ENCODE results near the gene OSGEP. TPM values are rescaled to one million over a fixed set of nuclear protein-coding genes. Genes with fewer than 3 reads are reported as not detected.

Gene OSGEP
- total RNA-seq (2014; rRNA removed; shearing (Covaris generic); ENCODE audit: low replicate concordance), result 31.7 and 47.5 TPM in 2 replicates

- Histone ChIP-seq H3K36me3 (peaks cover 32% of the 10 kb centered on the region), H3K27me3 (no peaks in the 10 kb centered on the region)
- peak; percentile 93 for DNase-seq
Measured at GRCh38 chr14:20454516-20455354, at the start of gene OSGEP, which contains the start of gene APEX1. OSGEP (minus strand) TSS chr14:20454812; CDS start chr14:20454683, 129 bp downstream. APEX1 (plus strand) TSS chr14:20455226; CDS start chr14:20455646, 420 bp downstream.

GRCh38 chr14:20503898-20504297 lies 49.3 kb upstream of the OSGEP start:
- H3K9me3 ChIP-seq, result no peaks in the 10 kb centered on the region
- no peak for DNase-seq
- no peaks in the 10 kb centered on the region for H3K27me3 ChIP-seq
- no peaks in the 10 kb centered on the region for H3K36me3 ChIP-seq
- no peak overlapping the region for H3K4me3 ChIP-seq

More at GRCh38 chr14:20454516-20455354, at the start of gene OSGEP, which contains the start of gene APEX1:
- Histone ChIP-seq H3K9me3 (no peaks in the 10 kb centered on the region), H3K4me3 (peak within 1 kb of the TSS; percentile 93)

- Histone ChIP-seq H3K9me3 (no peaks in the 10 kb centered on the region), H3K36me3 (no peaks in the 10 kb centered on the region), H3K27me3 (no peaks in the 10 kb centered on the region), H3K4me3 (no peak overlapping the region)
- no peak for DNase-seq
Measured at GRCh38 chr14:20501346-20501745, 46.7 kb upstream of the OSGEP start.

GRCh38 chr14:20499881-20500280 lies 45.3 kb upstream of the OSGEP start:
- H3K9me3 ChIP-seq, result no peaks in the 10 kb centered on the region
- no peak overlapping the region for H3K4me3 ChIP-seq
- DNase-seq, result no peak
- no peaks in the 10 kb centered on the region for H3K27me3 ChIP-seq
- no peaks in the 10 kb centered on the region for H3K36me3 ChIP-seq

GRCh38 chr14:20499108-20499507 lies 44.5 kb upstream of the OSGEP start:
- Histone ChIP-seq H3K9me3 (no peaks in the 10 kb centered on the region), H3K27me3 (no peaks in the 10 kb centered on the region), H3K4me3 (no peak overlapping the region), H3K36me3 (no peaks in the 10 kb centered on the region)
- no peak for DNase-seq

GRCh38 chr14:20498622-20499021 lies 44.0 kb upstream of the OSGEP start:
- H3K4me3 ChIP-seq, result no peak overlapping the region
- no peaks in the 10 kb centered on the region for H3K9me3 ChIP-seq
- no peaks in the 10 kb centered on the region for H3K27me3 ChIP-seq
- no peaks in the 10 kb centered on the region for H3K36me3 ChIP-seq
- no peak for DNase-seq

- no peak for DNase-seq
Measured at GRCh38 chr14:20494935-20495766, 40.5 kb upstream of the OSGEP start.

GRCh38 chr14:20493634-20494033 lies 39.0 kb upstream of the OSGEP start:
- Histone ChIP-seq H3K4me3 (no peak overlapping the region), H3K27me3 (no peaks in the 10 kb centered on the region; the same call in 1 of the 2 replicates), H3K36me3 (no peaks in the 10 kb centered on the region), H3K9me3 (no peaks in the 10 kb centered on the region)
- DNase-seq, result no peak

More at GRCh38 chr14:20494935-20495766, 40.5 kb upstream of the OSGEP start:
- no peaks in the 10 kb centered on the region; the same call in 1 of the 2 replicates for H3K27me3 ChIP-seq
- no peak overlapping the region for H3K4me3 ChIP-seq
- no peaks in the 10 kb centered on the region for H3K9me3 ChIP-seq
- no peaks in the 10 kb centered on the region for H3K36me3 ChIP-seq

- Histone ChIP-seq H3K36me3 (no peaks in the 10 kb centered on the region), H3K27me3 (no peaks in the 10 kb centered on the region; the same call in 1 of the 2 replicates), H3K9me3 (no peaks in the 10 kb centered on the region), H3K4me3 (no peak overlapping the region)
- no peak for DNase-seq
Measured at GRCh38 chr14:20492486-20492885, 37.9 kb upstream of the OSGEP start.

GRCh38 chr14:20490563-20490962 lies 36.0 kb upstream of the OSGEP start:
- no peak for DNase-seq
- Histone ChIP-seq H3K9me3 (no peaks in the 10 kb centered on the region), H3K4me3 (no peak overlapping the region), H3K36me3 (no peaks in the 10 kb centered on the region), H3K27me3 (no peaks in the 10 kb centered on the region; the same call in 1 of the 2 replicates)

- DNase-seq, result no peak
- H3K4me3 ChIP-seq, result no peak overlapping the region
- H3K27me3 ChIP-seq, result no peaks in the 10 kb centered on the region; the same call in 1 of the 2 replicates
- H3K9me3 ChIP-seq, result no peaks in the 10 kb centered on the region
- H3K36me3 ChIP-seq, result no peaks in the 10 kb centered on the region
Measured at GRCh38 chr14:20489093-20489994, 34.7 kb upstream of the OSGEP start.

GRCh38 chr14:20487396-20487725 lies 32.7 kb upstream of the OSGEP start:
- no peak overlapping the region for H3K4me3 ChIP-seq

GRCh38 chr14:20486684-20487395 lies 32.2 kb upstream of the OSGEP start:
- Histone ChIP-seq H3K4me3 (no peak overlapping the region), H3K27me3 (no peaks in the 10 kb centered on the region; the same call in 1 of the 2 replicates), H3K36me3 (no peaks in the 10 kb centered on the region), H3K9me3 (no peaks in the 10 kb centered on the region)
- DNase-seq, result no peak

More at GRCh38 chr14:20487396-20487725, 32.7 kb upstream of the OSGEP start:
- H3K36me3 ChIP-seq, result no peaks in the 10 kb centered on the region
- H3K27me3 ChIP-seq, result no peaks in the 10 kb centered on the region; the same call in 1 of the 2 replicates
- H3K9me3 ChIP-seq, result no peaks in the 10 kb centered on the region
- DNase-seq, result no peak

GRCh38 chr14:20485900-20486299 lies 31.3 kb upstream of the OSGEP start:
- no peaks in the 10 kb centered on the region for H3K9me3 ChIP-seq
- DNase-seq, result no peak
- H3K36me3 ChIP-seq, result no peaks in the 10 kb centered on the region
- H3K27me3 ChIP-seq, result no peaks in the 10 kb centered on the region
- H3K4me3 ChIP-seq, result no peak overlapping the region

GRCh38 chr14:20482382-20482781 lies 27.8 kb upstream of the OSGEP start:
- Histone ChIP-seq H3K36me3 (no peaks in the 10 kb centered on the region), H3K27me3 (no peaks in the 10 kb centered on the region), H3K4me3 (no peak overlapping the region), H3K9me3 (no peaks in the 10 kb centered on the region)
- DNase-seq, result no peak

- H3K4me3 ChIP-seq, result no peak overlapping the region
- H3K36me3 ChIP-seq, result peaks cover 4% of the 10 kb centered on the region; the same call in 1 of the 2 replicates
- H3K27me3 ChIP-seq, result no peaks in the 10 kb centered on the region
- DNase-seq, result no peak
- H3K9me3 ChIP-seq, result no peaks in the 10 kb centered on the region
Measured at GRCh38 chr14:20478894-20479293, 24.3 kb upstream of the OSGEP start.

Measured in MG63 (cell line).